ENCODE measurements around the gene TUBGCP6. TPM values are rescaled to one million over a fixed set of nuclear protein-coding genes. Genes with fewer than 3 reads are reported as not detected.

Gene TUBGCP6
- total and polyA plus RNA-seq, 10 of the 15 experiments (the other 5 are each of a cell fraction or from before 2014, with no cell fraction given) = 0.74 to 41.4 (median 19.4) TPM

- peaks cover 0 to 8% of the 10 kb centered on the region in 2 experiments; a peak in 2 of 4 replicates for H3K36me3 ChIP-seq (ENCODE audit: control insufficient read depth in 2 of 2, insufficient read depth in 2 of 2, low read length in 1 of 2)
- 4% methylated on average over 53 of the region's 53 CpGs for WGBS (ENCODE audit: insufficient coverage, insufficient replicate concordance, low lambda C conversion rate, missing lambda C conversion rate)
- H3K27me3 ChIP-seq (replicated peaks in 1 of 2; ENCODE audit: control insufficient read depth in 2 of 2, insufficient read depth in 2 of 2, low read length in 1 of 2) = no peaks in the 10 kb centered on the region
- SMC1A ChIA-PET (ENCODE audit: uncharacterized antibody, unreplicated experiment) = no interaction called here
- FAIRE-seq (no peak), DNase-seq (ENCODE audit: low read depth, low spot score) (no peak), ATAC-seq (peak; percentile 72)
- in situ Hi-C loops (cut with MboI) (no loop called here), intact Hi-C loops (cut with micrococcal nuclease; ENCODE audit: unreplicated experiment) (no loop called here)
- POLR2A ChIA-PET = interaction anchor here (0.6 to 2.1 kb wide), 3 partner anchors 8 to 20 kb away, joined by 5 to 7 read pairs (median 7); partner anchors contain the start of gene HDAC10
- H3K79me2 ChIP-seq (ENCODE audit: control insufficient read depth, insufficient read depth, low read length) = no peaks in the 10 kb centered on the region
- no peaks in the 10 kb centered on the region for H3K9me3 ChIP-seq (replicated peaks; ENCODE audit: control insufficient read depth, insufficient read depth, low read length)
- H3K4me2 ChIP-seq (ENCODE audit: control insufficient read depth, insufficient read depth) = peak overlapping the region; percentile 93
- RAD21 ChIA-PET (ENCODE audit: unreplicated experiment) = no interaction called here
- CTCF ChIA-PET = interaction anchor here (1.3 to 2.9 kb wide), 3 partner anchors 19 to 58 kb away, joined by 5 to 20 read pairs (median 6); partner anchors contain the start of gene HDAC10
- H3K9ac ChIP-seq (ENCODE audit: control insufficient read depth, insufficient read depth, low read length) = peak overlapping the region; percentile 22; the same call in 1 of the 2 replicates
- H3K4me3 ChIP-seq = peak overlapping the region; percentile 76
- no peak overlapping the region for H2AFZ ChIP-seq (ENCODE audit: control insufficient read depth, low read depth, low read length)
- BruUV-seq (replicated peaks) = no TSS peak
- H4K20me1 ChIP-seq (ENCODE audit: control insufficient read depth, insufficient read depth) = no peaks in the 10 kb centered on the region
- H3K4me1 ChIP-seq (ENCODE audit: control insufficient read depth, insufficient read depth, low read length) = peaks cover 10% of the 10 kb centered on the region
- no peak overlapping the region for H3K27ac ChIP-seq (ENCODE audit: control insufficient read depth, insufficient read depth)
- TF ChIP-seq SMAD1 (IDR thresholded peaks at IDR 0.05; ENCODE audit: low read depth, partially characterized antibody) = no peak
- no peak for TF ChIP-seq ELK1 (IDR thresholded peaks at IDR 0.05; ENCODE audit: low read depth, low read length)
- 0 out of 2 replicates have a peak, but pooled peaks have one; percentile 37 for TF ChIP-seq NR2F1 (conservative IDR thresholded peaks at IDR 0.05)
- peak; percentile 98 for TF ChIP-seq REST (IDR thresholded peaks at IDR 0.05; ENCODE audit: low read depth, low read length)
- no peak for TF ChIP-seq ETV6 (conservative IDR thresholded peaks at IDR 0.05 in 1 of 2, IDR thresholded peaks at IDR 0.05 in 1 of 2; ENCODE audit: borderline replicate concordance in 1 of 2, low read depth in 1 of 2)
- no peak for TF ChIP-seq YBX1 (IDR thresholded peaks at IDR 0.05)
- TF ChIP-seq RELB (IDR thresholded peaks at IDR 0.05; ENCODE audit: low read depth) = 0 out of 2 replicates have a peak, but pooled peaks have one; percentile 36
- TF ChIP-seq ZNF384 (IDR thresholded peaks at IDR 0.05; ENCODE audit: borderline replicate concordance, low read depth, low read length) = no peak
- TF ChIP-seq IKZF1 (conservative IDR thresholded peaks at IDR 0.05) = peak; percentile 38; the same call in 1 of the 2 replicates
- no peak for TF ChIP-seq PKNOX1 (IDR thresholded peaks at IDR 0.05)
- TF ChIP-seq RUNX3 (IDR thresholded peaks at IDR 0.05; ENCODE audit: low read length) = peak; percentile 22; the same call in 1 of the 2 replicates
- TF ChIP-seq GABPA (IDR thresholded peaks at IDR 0.05; ENCODE audit: low read depth) = no peak
- TF ChIP-seq TAF1 (IDR thresholded peaks at IDR 0.05; ENCODE audit: borderline replicate concordance, low read depth, low read length) = no peak
- TF ChIP-seq LARP7 (IDR thresholded peaks at IDR 0.05) = 0 out of 2 replicates have a peak, but pooled peaks have one; percentile 25
- 0 out of 2 replicates have a peak, but pooled peaks have one; percentile 29 for TF ChIP-seq GATAD2B (conservative IDR thresholded peaks at IDR 0.05; ENCODE audit: low read depth)
- peak; percentile 78 for TF ChIP-seq MXI1 (IDR thresholded peaks at IDR 0.05; ENCODE audit: low read depth, low read length)
Measured at GRCh38 chr22:50270666-50271394, 26.0 kb upstream of the TUBGCP6 start.
